Tibial nerve (tissue), 3 donors: Measurements from ENCODE around the gene CAPN8.

ENCODE experiments used
- EP300 ChIP-seq, 2 donors: sonication (generic); formaldehyde crosslinking; IDR thresholded peaks; one replicate each; pipeline ENCODE4 v1.6.1; 2017; ENCODE audit warnings: antibody characterized with exemption in 2 of 2, mild to moderate bottlenecking in 1 of 2
- POLR2A ChIP-seq, 2 donors: fragments of 450-650 bp; IDR thresholded peaks; one replicate each; pipeline ENCODE4 v1.6.1; 2017; ENCODE audit warnings: antibody characterized with exemption in 2 of 2, mild to moderate bottlenecking in 2 of 2, moderate library complexity in 2 of 2

DNA sequence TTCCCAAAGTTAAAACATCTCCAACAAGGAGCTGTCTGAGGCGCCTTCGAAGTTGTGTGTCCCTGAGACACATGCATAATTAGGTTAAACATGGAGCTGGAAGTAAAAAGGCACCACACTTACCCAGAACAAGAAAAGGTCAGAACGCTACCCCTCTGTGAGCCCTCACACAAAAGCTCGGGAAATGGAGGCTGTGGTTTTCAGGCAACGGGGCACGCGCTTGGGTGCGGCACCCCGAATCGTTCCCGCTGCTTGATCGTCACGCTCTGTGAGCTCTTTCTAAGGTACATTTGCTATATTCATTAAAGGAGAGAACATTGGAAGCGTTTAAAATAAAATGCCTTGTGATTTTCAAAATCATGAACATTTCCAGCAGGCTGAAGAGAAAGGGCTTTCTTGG, 12.5 kb downstream of the CAPN8 start:
- TF ChIP-seq POLR2A (IDR thresholded peaks at IDR 0.05) (no peak), EP300 (IDR thresholded peaks at IDR 0.05) (no peak)
